Panc1 (cell line): ENCODE measurements around the gene CSTPP1.

ENCODE experiments used
- POLR2AphosphoS5 ChIP-seq: IDR thresholded peaks from 2 replicates; pipeline ENCODE4 v1.6.1; 2012; ENCODE audit warnings: mild to moderate bottlenecking, low read depth, low read length, moderate library complexity
- SIN3A ChIP-seq: IDR thresholded peaks from 2 replicates; pipeline ENCODE4 v1.6.1; 2012; ENCODE audit warnings: low read depth, mild to moderate bottlenecking, low read length, moderate library complexity, borderline replicate concordance; ENCODE audit not compliant: insufficient read depth
- TCF7L2 ChIP-seq: IDR thresholded peaks from 2 replicates; pipeline ENCODE4 v1.6.1; 2011; ENCODE audit warnings: mild to moderate bottlenecking, low read depth, low read length, inconsistent platforms
- TF ChIP-seq, protein P1 (sequence below): fragments of 450-650 bp; IDR thresholded peaks from 2 replicates; pipeline ENCODE4 v1.5.1; 2017; ENCODE audit warnings: mild to moderate bottlenecking
- TF ChIP-seq, protein P2 (sequence below), 2 experiments: IDR thresholded peaks; 2 replicates each; pipeline ENCODE4 v1.6.1; 2011 to 2012; ENCODE audit warnings: low read depth in 2 of 2, control low read depth in 1 of 2, low read length in 1 of 2, mild to moderate bottlenecking in 1 of 2, moderate library complexity in 1 of 2; ENCODE audit not compliant: insufficient read depth in 1 of 2

DNA sequence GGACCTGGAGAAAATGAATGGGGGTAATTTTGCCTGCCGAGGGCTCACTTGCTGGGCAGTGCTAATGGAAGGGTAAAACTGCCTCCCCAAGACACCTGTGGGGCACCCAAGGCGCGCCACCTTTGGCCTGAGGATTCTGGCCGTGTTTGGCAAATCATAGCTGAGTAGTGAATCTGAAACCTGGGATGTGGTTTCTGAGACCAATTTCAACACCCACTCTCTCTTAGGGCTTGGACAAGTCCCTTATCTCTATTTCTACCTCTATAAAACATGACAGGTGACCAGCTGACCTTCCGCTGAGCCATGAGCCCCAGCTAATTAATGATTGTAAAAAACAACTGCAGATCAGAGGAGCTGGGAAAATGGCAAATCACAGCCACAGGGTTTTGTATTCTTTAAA, 251.2 kb downstream of the CSTPP1 start:
- TF ChIP-seq, protein P1, sequence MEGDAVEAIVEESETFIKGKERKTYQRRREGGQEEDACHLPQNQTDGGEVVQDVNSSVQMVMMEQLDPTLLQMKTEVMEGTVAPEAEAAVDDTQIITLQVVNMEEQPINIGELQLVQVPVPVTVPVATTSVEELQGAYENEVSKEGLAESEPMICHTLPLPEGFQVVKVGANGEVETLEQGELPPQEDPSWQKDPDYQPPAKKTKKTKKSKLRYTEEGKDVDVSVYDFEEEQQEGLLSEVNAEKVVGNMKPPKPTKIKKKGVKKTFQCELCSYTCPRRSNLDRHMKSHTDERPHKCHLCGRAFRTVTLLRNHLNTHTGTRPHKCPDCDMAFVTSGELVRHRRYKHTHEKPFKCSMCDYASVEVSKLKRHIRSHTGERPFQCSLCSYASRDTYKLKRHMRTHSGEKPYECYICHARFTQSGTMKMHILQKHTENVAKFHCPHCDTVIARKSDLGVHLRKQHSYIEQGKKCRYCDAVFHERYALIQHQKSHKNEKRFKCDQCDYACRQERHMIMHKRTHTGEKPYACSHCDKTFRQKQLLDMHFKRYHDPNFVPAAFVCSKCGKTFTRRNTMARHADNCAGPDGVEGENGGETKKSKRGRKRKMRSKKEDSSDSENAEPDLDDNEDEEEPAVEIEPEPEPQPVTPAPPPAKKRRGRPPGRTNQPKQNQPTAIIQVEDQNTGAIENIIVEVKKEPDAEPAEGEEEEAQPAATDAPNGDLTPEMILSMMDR: no peak
- no peak for TF ChIP-seq POLR2AphosphoS5
- no peak for TF ChIP-seq TCF7L2
- TF ChIP-seq, protein P2, sequence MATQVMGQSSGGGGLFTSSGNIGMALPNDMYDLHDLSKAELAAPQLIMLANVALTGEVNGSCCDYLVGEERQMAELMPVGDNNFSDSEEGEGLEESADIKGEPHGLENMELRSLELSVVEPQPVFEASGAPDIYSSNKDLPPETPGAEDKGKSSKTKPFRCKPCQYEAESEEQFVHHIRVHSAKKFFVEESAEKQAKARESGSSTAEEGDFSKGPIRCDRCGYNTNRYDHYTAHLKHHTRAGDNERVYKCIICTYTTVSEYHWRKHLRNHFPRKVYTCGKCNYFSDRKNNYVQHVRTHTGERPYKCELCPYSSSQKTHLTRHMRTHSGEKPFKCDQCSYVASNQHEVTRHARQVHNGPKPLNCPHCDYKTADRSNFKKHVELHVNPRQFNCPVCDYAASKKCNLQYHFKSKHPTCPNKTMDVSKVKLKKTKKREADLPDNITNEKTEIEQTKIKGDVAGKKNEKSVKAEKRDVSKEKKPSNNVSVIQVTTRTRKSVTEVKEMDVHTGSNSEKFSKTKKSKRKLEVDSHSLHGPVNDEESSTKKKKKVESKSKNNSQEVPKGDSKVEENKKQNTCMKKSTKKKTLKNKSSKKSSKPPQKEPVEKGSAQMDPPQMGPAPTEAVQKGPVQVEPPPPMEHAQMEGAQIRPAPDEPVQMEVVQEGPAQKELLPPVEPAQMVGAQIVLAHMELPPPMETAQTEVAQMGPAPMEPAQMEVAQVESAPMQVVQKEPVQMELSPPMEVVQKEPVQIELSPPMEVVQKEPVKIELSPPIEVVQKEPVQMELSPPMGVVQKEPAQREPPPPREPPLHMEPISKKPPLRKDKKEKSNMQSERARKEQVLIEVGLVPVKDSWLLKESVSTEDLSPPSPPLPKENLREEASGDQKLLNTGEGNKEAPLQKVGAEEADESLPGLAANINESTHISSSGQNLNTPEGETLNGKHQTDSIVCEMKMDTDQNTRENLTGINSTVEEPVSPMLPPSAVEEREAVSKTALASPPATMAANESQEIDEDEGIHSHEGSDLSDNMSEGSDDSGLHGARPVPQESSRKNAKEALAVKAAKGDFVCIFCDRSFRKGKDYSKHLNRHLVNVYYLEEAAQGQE (IDR thresholded peaks at IDR 0.05; ENCODE audit: insufficient read depth in 1 of 2, low read depth in 2 of 2, low read length in 1 of 2): no peak
- no peak for TF ChIP-seq SIN3A
